GM23248 (cell line): Measurements from ENCODE around the gene FAM20C. TPM values are rescaled to one million over a fixed set of nuclear protein-coding genes. Genes with fewer than 3 reads are reported as not detected.
"Not testable (repeated sequence)": the region's sequence is repeated elsewhere in the genome, so short reads cannot be mapped to it uniquely, and the experiment has no call there.

Experiments
- DNase-seq: peaks from one replicate; pipeline ENCODE4 v3.0.0-alpha.2; 2015
- H2AFZ ChIP-seq: fragments of 200-600 bp; sonication (generic); 2 replicates; pipeline ENCODE4 v1.6.1; 2016; ENCODE audit warnings: antibody characterized with exemption
- H3F3A ChIP-seq: fragments of 200-600 bp; sonication (generic); 2 replicates; pipeline ENCODE4 v1.6.1; 2016; ENCODE audit warnings: mild to moderate bottlenecking, antibody characterized with exemption, mixed run types; ENCODE audit not compliant: insufficient read depth
- H3K27ac ChIP-seq: fragments of 200-600 bp; sonication (generic); 2 replicates; pipeline ENCODE4 v1.5.1; 2016; ENCODE audit warnings: mild to moderate bottlenecking
- H3K27me3 ChIP-seq: fragments of 200-600 bp; sonication (generic); replicated peaks from 2 replicates; pipeline ENCODE4 v1.6.1; 2016; ENCODE audit warnings: mild to moderate bottlenecking; ENCODE audit not compliant: insufficient read depth
- H3K36me3 ChIP-seq: fragments of 200-600 bp; sonication (generic); 2 replicates; pipeline ENCODE4 v1.6.1; 2016; ENCODE audit warnings: low read depth, mild to moderate bottlenecking
- H3K4me1 ChIP-seq: fragments of 200-600 bp; sonication (generic); 2 replicates; pipeline ENCODE4 v1.6.1; 2016; ENCODE audit warnings: mild to moderate bottlenecking; ENCODE audit not compliant: insufficient read depth
- H3K4me2 ChIP-seq: fragments of 200-600 bp; sonication (generic); one replicate; pipeline ENCODE4 v1.6.1; 2016; ENCODE audit warnings: mild to moderate bottlenecking; ENCODE audit not compliant: unreplicated experiment
- H3K4me3 ChIP-seq: fragments of 200-600 bp; sonication (generic); 2 replicates; pipeline ENCODE4 v1.5.1; 2016; ENCODE audit warnings: mild to moderate bottlenecking
- H3K79me2 ChIP-seq: fragments of 200-600 bp; sonication (generic); 2 replicates; pipeline ENCODE4 v1.6.1; 2016; ENCODE audit warnings: mild to moderate bottlenecking; ENCODE audit not compliant: insufficient read depth
- H3K9ac ChIP-seq: fragments of 200-600 bp; sonication (generic); 2 replicates; pipeline ENCODE4 v1.6.1; 2016; ENCODE audit warnings: mild to moderate bottlenecking
- H3K9me2 ChIP-seq: fragments of 200-600 bp; sonication (generic); 2 replicates; pipeline ENCODE4 v1.6.1; 2016; ENCODE audit warnings: mixed run types, mild to moderate bottlenecking, moderate library complexity; ENCODE audit not compliant: insufficient read depth
- H3K9me3 ChIP-seq: fragments of 200-600 bp; sonication (generic); one replicate; pipeline ENCODE4 v1.6.1; 2017; ENCODE audit warnings: low read depth
- H4K20me1 ChIP-seq: fragments of 200-600 bp; sonication (generic); 2 replicates; pipeline ENCODE4 v1.6.0; 2016; ENCODE audit not compliant: insufficient read depth
- EZH2 ChIP-seq: fragments of 200-600 bp; sonication (generic); IDR thresholded peaks from 2 replicates; pipeline ENCODE4 v1.6.1; 2018; ENCODE audit warnings: antibody characterized with exemption, mild to moderate bottlenecking; ENCODE audit not compliant: insufficient read depth, poor library complexity, severe bottlenecking
- EZH2phosphoT487 ChIP-seq: fragments of 200-600 bp; sonication (generic); IDR thresholded peaks from 2 replicates; pipeline ENCODE4 v1.6.1; 2018; ENCODE audit warnings: antibody characterized with exemption, moderate library complexity, mild to moderate bottlenecking, low read depth; ENCODE audit not compliant: insufficient read depth
- WGBS, 2 experiments: methylation state at CpG; one replicate each; pipeline ENCODE4 v1.1.6; 2015 to 2017; ENCODE audit warnings: low lambda C conversion rate in 2 of 2, low coverage in 1 of 2; ENCODE audit errors: missing lambda C conversion rate in 2 of 2; 5-methylcytosine and 5-hydroxymethylcytosine counted together
- in situ Hi-C: fragments of 300-500 bp; cut with MboI; formaldehyde crosslinking; loops from 2 replicates; pipeline ENCODE4 v1.15.0; 2020
- polyA plus RNA-seq: library from polyadenylated mRNA; unstranded; fragments of >200 nt; fragmentation: Nextera tagmentation; extraction: Ambion mirVana; gene quantifications from 2 replicates; pipeline ENCODE4 v1.2.1, GENCODE V29; 2016
- total RNA-seq: library from RNA; depleted of rRNA; stranded (reverse); fragments of >200 nt; shearing (Covaris generic); gene quantifications from 2 replicates; pipeline ENCODE4 v1.2.3, GENCODE V29; 2014

FAM20C gene
- total and polyA plus RNA-seq, 2 experiments from 2014 or later, result 13.5 to 63.8 TPM

- Histone ChIP-seq H3K9me2 (no peaks in the 10 kb centered on the region), H3K36me3 (no peaks in the 10 kb centered on the region), H3K4me3 (no peak overlapping the region), H4K20me1 (no peaks in the 10 kb centered on the region), H3K4me1 (no peaks in the 10 kb centered on the region), H2AFZ (no peak overlapping the region), H3K4me2 (no peak overlapping the region), H3K27ac (no peak overlapping the region), H3K27me3 (no peaks in the 10 kb centered on the region), H3K79me2 (peaks cover 26% of the 10 kb centered on the region), H3K9ac (no peak overlapping the region), H3K9me3 (no peaks in the 10 kb centered on the region), H3F3A (no peaks in the 10 kb centered on the region)
- in situ Hi-C loops, result no loop called here
- TF ChIP-seq EZH2phosphoT487 (no peak), EZH2 (no peak)
- DNase-seq, result no peak
Measured at GRCh38 chr7:240146-240676, 47.8 kb downstream of the FAM20C start.

- WGBS, 2 experiments, result 74 to 79% methylated on average over 15 of the region's 16 CpGs
- peaks cover 18% of the 10 kb centered on the region for H3K79me2 ChIP-seq
Measured at GRCh38 chr7:240887-241421, 48.6 kb downstream of the FAM20C start.

GRCh38 chr7:241513-241912 lies 49.1 kb downstream of the FAM20C start:
- peaks cover 13% of the 10 kb centered on the region for H3K79me2 ChIP-seq

More at GRCh38 chr7:240887-241421, 48.6 kb downstream of the FAM20C start:
- H3K9me3 ChIP-seq, result no peaks in the 10 kb centered on the region
- in situ Hi-C loops, result no loop called here
- TF ChIP-seq EZH2phosphoT487, result no peak
- TF ChIP-seq EZH2, result no peak
- H3K27me3 ChIP-seq, result no peaks in the 10 kb centered on the region
- H3K27ac ChIP-seq, result no peak overlapping the region
- no peak overlapping the region for H3K4me3 ChIP-seq
- no peaks in the 10 kb centered on the region for H3F3A ChIP-seq
- no peaks in the 10 kb centered on the region for H4K20me1 ChIP-seq
- no peak for DNase-seq
- no peaks in the 10 kb centered on the region for H3K9me2 ChIP-seq
- no peak overlapping the region for H2AFZ ChIP-seq
- H3K4me2 ChIP-seq, result no peak overlapping the region
- H3K36me3 ChIP-seq, result no peaks in the 10 kb centered on the region
- no peaks in the 10 kb centered on the region for H3K4me1 ChIP-seq
- no peak overlapping the region for H3K9ac ChIP-seq

GRCh38 chr7:242826-243579 lies 50.6 kb downstream of the FAM20C start:
- H2AFZ ChIP-seq, H3K4me3 ChIP-seq, H3K27ac ChIP-seq, H3K4me2 ChIP-seq, H3K9me2 ChIP-seq, DNase-seq, H3K27me3 ChIP-seq, in situ Hi-C loops, H3K4me1 ChIP-seq, H3K9me3 ChIP-seq, H3K9ac ChIP-seq, H4K20me1 ChIP-seq, H3K79me2 ChIP-seq, H3K36me3 ChIP-seq, H3F3A ChIP-seq: not testable (repeated sequence)
- 94 to 95% methylated on average over 6 of the region's 21 CpGs for WGBS, 2 experiments

More at GRCh38 chr7:241513-241912, 49.1 kb downstream of the FAM20C start:
- Histone ChIP-seq H3K9me2 (no peaks in the 10 kb centered on the region), H3K27ac (no peak overlapping the region), H3K9ac (no peak overlapping the region), H4K20me1 (no peaks in the 10 kb centered on the region), H3K4me2 (no peak overlapping the region), H3F3A (no peaks in the 10 kb centered on the region), H3K4me3 (no peak overlapping the region), H3K27me3 (no peaks in the 10 kb centered on the region), H2AFZ (no peak overlapping the region), H3K36me3 (no peaks in the 10 kb centered on the region), H3K4me1 (no peaks in the 10 kb centered on the region), H3K9me3 (no peaks in the 10 kb centered on the region)
- in situ Hi-C loops, result no loop called here
- no peak for DNase-seq
- 94 to 95% methylated on average over 13 of the region's 13 CpGs for WGBS, 2 experiments
- TF ChIP-seq EZH2, result no peak
- no peak for TF ChIP-seq EZH2phosphoT487

- H3K27ac ChIP-seq, H3K4me3 ChIP-seq, in situ Hi-C loops, H4K20me1 ChIP-seq, H3K9ac ChIP-seq, H3K9me2 ChIP-seq, H3K4me1 ChIP-seq, H3K9me3 ChIP-seq, DNase-seq, H3K36me3 ChIP-seq, H3K79me2 ChIP-seq, H3F3A ChIP-seq, H2AFZ ChIP-seq, H3K4me2 ChIP-seq, H3K27me3 ChIP-seq: not testable (repeated sequence)
- WGBS, 2 experiments, result 100% methylated on average over 4 to 5 of the region's 10 CpGs
Measured at GRCh38 chr7:243580-243978, 51.2 kb downstream of the FAM20C start.
